ENCODE data around the gene TTLL5.
"Not testable (repeated sequence)": the region's sequence is repeated elsewhere in the genome, so short reads cannot be mapped to it uniquely, and the experiment has no call there.

TTLL5 gene

DNA sequence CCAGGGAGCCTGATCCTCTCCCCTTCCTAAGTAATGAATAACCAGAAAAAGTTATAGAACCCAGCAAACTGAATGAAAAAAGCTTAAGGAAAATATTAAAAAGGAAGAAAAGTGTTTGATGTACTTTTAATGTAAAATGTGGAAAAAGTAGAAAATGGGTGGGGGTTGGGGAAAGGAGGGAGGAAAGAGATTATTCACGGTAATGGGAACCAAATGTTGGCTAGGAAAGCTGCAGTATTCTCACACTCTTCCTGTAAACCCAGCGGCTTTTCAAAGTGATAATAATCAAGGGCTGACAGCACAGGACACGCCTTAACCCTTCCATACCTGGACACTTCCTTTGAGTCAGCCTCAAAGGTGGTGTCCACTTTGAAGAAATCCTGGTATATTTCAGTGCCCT is 181.5 kb downstream of the TTLL5 start:
- H3K4ac ChIP-seq (ENCODE audit: low read depth, low read length): no peak overlapping the region
- no peak overlapping the region for H2AK5ac ChIP-seq (ENCODE audit: low read length)
- H2BK5ac ChIP-seq (ENCODE audit: low read length): no peak overlapping the region
- H3K4me2 ChIP-seq (ENCODE audit: low read length): no peak overlapping the region
- H3K56ac ChIP-seq (ENCODE audit: low read length): no peak overlapping the region
- H3K27ac ChIP-seq (ENCODE audit: low read depth, low read length): no peak overlapping the region
- H4K5ac ChIP-seq (ENCODE audit: low read length): no peak overlapping the region
- DNase-seq: no peak
- H3K79me2 ChIP-seq (ENCODE audit: control insufficient read depth, insufficient read depth, low read length): no peaks in the 10 kb centered on the region
- H3K9ac ChIP-seq (ENCODE audit: low read length): no peak overlapping the region
- H3K23ac ChIP-seq (ENCODE audit: low read length): no peak overlapping the region
- H3K4me3 ChIP-seq (ENCODE audit: low read length): no peak overlapping the region
- no peaks in the 10 kb centered on the region for H3K27me3 ChIP-seq (ENCODE audit: insufficient read depth, low read length, poor library complexity)
- H2BK120ac ChIP-seq (ENCODE audit: low read depth, low read length): no peak overlapping the region
- no peak overlapping the region for H3K18ac ChIP-seq (ENCODE audit: low read length)
- no peaks in the 10 kb centered on the region for H3K36me3 ChIP-seq (ENCODE audit: control insufficient read depth, insufficient read depth, low read length)
- no peak overlapping the region for H2BK15ac ChIP-seq (replicated peaks; ENCODE audit: low read depth)
- peaks cover 2% of the 10 kb centered on the region for H3K4me1 ChIP-seq (ENCODE audit: control insufficient read depth, low read depth, low read length)
- H3K79me1 ChIP-seq (ENCODE audit: low read length): no peaks in the 10 kb centered on the region
- WGBS (ENCODE audit: extremely low coverage, insufficient coverage, low lambda C conversion rate): 100% methylated on average over 1 of the region's 3 CpGs
- no peak overlapping the region for H4K8ac ChIP-seq (ENCODE audit: low read depth, low read length)

- H3K79me1 ChIP-seq (ENCODE audit: low read length): no peaks in the 10 kb centered on the region
- H3K36me3 ChIP-seq (ENCODE audit: control insufficient read depth, insufficient read depth, low read length): no peaks in the 10 kb centered on the region
- no peak overlapping the region for H2AK5ac ChIP-seq (ENCODE audit: low read length)
- H3K9ac ChIP-seq (ENCODE audit: low read length): no peak overlapping the region
- H2BK15ac ChIP-seq (replicated peaks; ENCODE audit: low read depth): no peak overlapping the region
- no peak overlapping the region for H2BK5ac ChIP-seq (ENCODE audit: low read length)
- no peak overlapping the region for H3K23ac ChIP-seq (ENCODE audit: low read length)
- H3K4me2 ChIP-seq (ENCODE audit: low read length): no peak overlapping the region
- no peak overlapping the region for H3K18ac ChIP-seq (ENCODE audit: low read length)
- no peak overlapping the region for H2BK120ac ChIP-seq (ENCODE audit: low read depth, low read length)
- H4K5ac ChIP-seq (ENCODE audit: low read length): no peak overlapping the region
- no peak overlapping the region for H3K4me3 ChIP-seq (ENCODE audit: low read length)
- H3K27ac ChIP-seq (ENCODE audit: low read depth, low read length): no peak overlapping the region
- no peak overlapping the region for H3K56ac ChIP-seq (ENCODE audit: low read length)
- DNase-seq: no peak
- peaks cover 2% of the 10 kb centered on the region for H3K4me1 ChIP-seq (ENCODE audit: control insufficient read depth, low read depth, low read length)
- no peak overlapping the region for H3K4ac ChIP-seq (ENCODE audit: low read depth, low read length)
- no peak overlapping the region for H4K8ac ChIP-seq (ENCODE audit: low read depth, low read length)
- no peaks in the 10 kb centered on the region for H3K79me2 ChIP-seq (ENCODE audit: control insufficient read depth, insufficient read depth, low read length)
- H3K27me3 ChIP-seq (ENCODE audit: insufficient read depth, low read length, poor library complexity): no peaks in the 10 kb centered on the region
These were observed 183.4 kb downstream of the TTLL5 start for GRCh38 chr14:75844486-75844885.

DNA sequence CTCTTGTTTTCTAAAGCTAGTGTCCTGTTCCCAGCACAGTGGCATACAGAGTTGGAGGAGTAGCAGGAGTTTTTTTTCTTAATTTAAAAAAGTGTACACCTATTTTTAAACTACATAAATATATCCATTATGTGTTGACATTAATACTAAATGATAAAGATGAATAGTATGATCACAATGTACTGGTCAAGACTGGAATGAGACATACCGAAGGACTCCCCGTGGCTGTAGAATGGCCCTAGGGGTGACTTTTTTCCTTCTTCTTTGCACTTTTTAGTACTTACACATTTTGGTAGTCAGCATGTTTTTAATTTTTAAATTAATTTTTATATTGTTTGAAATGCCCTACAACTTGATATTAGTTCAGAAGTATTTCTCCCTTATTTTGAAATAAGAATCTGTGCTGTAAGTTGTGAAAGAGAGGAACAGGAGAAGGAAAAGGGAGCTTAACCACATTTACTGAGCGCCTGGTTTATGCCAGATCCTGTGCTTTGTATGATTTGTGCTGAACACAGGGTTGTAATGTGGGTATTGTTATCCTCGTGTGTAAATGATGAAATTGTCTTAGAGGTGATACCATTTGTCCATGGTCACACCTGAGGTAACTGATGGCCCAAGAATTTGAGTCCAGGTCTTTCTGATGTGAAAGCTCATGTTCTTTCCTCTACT is 184.2 kb downstream of the TTLL5 start:
- H2BK5ac ChIP-seq (ENCODE audit: low read length): no peak overlapping the region
- no peak overlapping the region for H4K8ac ChIP-seq (ENCODE audit: low read depth, low read length)
- H3K4me2 ChIP-seq (ENCODE audit: low read length): no peak overlapping the region
- no peak overlapping the region for H3K23ac ChIP-seq (ENCODE audit: low read length)
- H3K9ac ChIP-seq (ENCODE audit: low read length): no peak overlapping the region
- no peaks in the 10 kb centered on the region for H3K79me2 ChIP-seq (ENCODE audit: control insufficient read depth, insufficient read depth, low read length)
- no peaks in the 10 kb centered on the region for H3K36me3 ChIP-seq (ENCODE audit: control insufficient read depth, insufficient read depth, low read length)
- WGBS (ENCODE audit: extremely low coverage, insufficient coverage, low lambda C conversion rate): no CpG with 5 or more reads among the region's 4 CpGs
- DNase-seq: no peak
- H3K27ac ChIP-seq (ENCODE audit: low read depth, low read length): no peak overlapping the region
- H3K27me3 ChIP-seq (ENCODE audit: insufficient read depth, low read length, poor library complexity): no peaks in the 10 kb centered on the region
- H3K56ac ChIP-seq (ENCODE audit: low read length): no peak overlapping the region
- H2BK15ac ChIP-seq (replicated peaks; ENCODE audit: low read depth): no peak overlapping the region
- no peak overlapping the region for H3K4ac ChIP-seq (ENCODE audit: low read depth, low read length)
- no peak overlapping the region for H2AK5ac ChIP-seq (ENCODE audit: low read length)
- no peak overlapping the region for H4K5ac ChIP-seq (ENCODE audit: low read length)
- no peaks in the 10 kb centered on the region for H3K79me1 ChIP-seq (ENCODE audit: low read length)
- H2BK120ac ChIP-seq (ENCODE audit: low read depth, low read length): no peak overlapping the region
- H3K4me1 ChIP-seq (ENCODE audit: control insufficient read depth, low read depth, low read length): peaks cover 2% of the 10 kb centered on the region
- H3K18ac ChIP-seq (ENCODE audit: low read length): no peak overlapping the region
- no peak overlapping the region for H3K4me3 ChIP-seq (ENCODE audit: low read length)

- not testable (repeated sequence) for H3K4me2 ChIP-seq (ENCODE audit: low read length); H3K18ac ChIP-seq (ENCODE audit: low read length); H3K36me3 ChIP-seq (ENCODE audit: control insufficient read depth, insufficient read depth, low read length); H3K4me1 ChIP-seq (ENCODE audit: control insufficient read depth, low read depth, low read length); H3K56ac ChIP-seq (ENCODE audit: low read length); H4K8ac ChIP-seq (ENCODE audit: low read depth, low read length); H2BK5ac ChIP-seq (ENCODE audit: low read length); H2BK120ac ChIP-seq (ENCODE audit: low read depth, low read length); H3K79me1 ChIP-seq (ENCODE audit: low read length); DNase-seq; H3K23ac ChIP-seq (ENCODE audit: low read length); H3K4me3 ChIP-seq (ENCODE audit: low read length); H2BK15ac ChIP-seq (replicated peaks; ENCODE audit: low read depth); H3K79me2 ChIP-seq (ENCODE audit: control insufficient read depth, insufficient read depth, low read length); H3K27ac ChIP-seq (ENCODE audit: low read depth, low read length); H3K27me3 ChIP-seq (ENCODE audit: insufficient read depth, low read length, poor library complexity); H3K4ac ChIP-seq (ENCODE audit: low read depth, low read length); H3K9ac ChIP-seq (ENCODE audit: low read length); H4K5ac ChIP-seq (ENCODE audit: low read length); H2AK5ac ChIP-seq (ENCODE audit: low read length)
- no CpG with 5 or more reads among the region's 5 CpGs for WGBS (ENCODE audit: extremely low coverage, insufficient coverage, low lambda C conversion rate)
These were observed 185.6 kb downstream of the TTLL5 start for GRCh38 chr14:75846694-75847093.

DNA sequence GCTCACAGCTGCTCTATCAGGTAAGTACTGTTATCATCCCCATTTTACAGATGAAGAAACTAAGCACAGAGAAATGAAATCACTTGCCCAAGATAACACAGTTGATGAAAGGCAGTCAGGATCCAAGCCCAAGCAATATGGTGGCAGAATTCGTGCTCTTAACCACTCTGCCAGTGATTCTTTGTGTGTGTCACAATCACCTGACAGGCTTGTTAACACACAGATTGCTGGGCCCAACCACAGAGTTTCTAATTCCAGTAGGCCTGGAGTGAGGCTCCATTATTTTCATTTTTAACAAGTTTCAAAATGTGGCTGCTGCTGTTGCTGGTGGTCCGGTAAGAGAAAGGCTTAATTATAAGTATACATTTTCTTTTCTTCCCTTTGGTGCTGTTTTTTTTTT is 186.5 kb downstream of the TTLL5 start:
- H2BK5ac ChIP-seq (ENCODE audit: low read length): no peak overlapping the region
- no peaks in the 10 kb centered on the region for H3K79me2 ChIP-seq (ENCODE audit: control insufficient read depth, insufficient read depth, low read length)
- H3K4ac ChIP-seq (ENCODE audit: low read depth, low read length): no peak overlapping the region
- WGBS (ENCODE audit: extremely low coverage, insufficient coverage, low lambda C conversion rate): no CpG with 5 or more reads among the region's 2 CpGs
- no peak overlapping the region for H4K8ac ChIP-seq (ENCODE audit: low read depth, low read length)
- no peak for DNase-seq
- H3K9ac ChIP-seq (ENCODE audit: low read length): no peak overlapping the region
- no peak overlapping the region for H3K23ac ChIP-seq (ENCODE audit: low read length)
- H3K27ac ChIP-seq (ENCODE audit: low read depth, low read length): no peak overlapping the region
- H2BK120ac ChIP-seq (ENCODE audit: low read depth, low read length): no peak overlapping the region
- H3K4me3 ChIP-seq (ENCODE audit: low read length): no peak overlapping the region
- H3K36me3 ChIP-seq (ENCODE audit: control insufficient read depth, insufficient read depth, low read length): no peaks in the 10 kb centered on the region
- no peak overlapping the region for H2AK5ac ChIP-seq (ENCODE audit: low read length)
- H3K4me2 ChIP-seq (ENCODE audit: low read length): no peak overlapping the region
- H4K5ac ChIP-seq (ENCODE audit: low read length): no peak overlapping the region
- no peak overlapping the region for H3K56ac ChIP-seq (ENCODE audit: low read length)
- peaks cover 2% of the 10 kb centered on the region for H3K4me1 ChIP-seq (ENCODE audit: control insufficient read depth, low read depth, low read length)
- H3K18ac ChIP-seq (ENCODE audit: low read length): no peak overlapping the region
- H3K79me1 ChIP-seq (ENCODE audit: low read length): no peaks in the 10 kb centered on the region
- H2BK15ac ChIP-seq (replicated peaks; ENCODE audit: low read depth): no peak overlapping the region
- H3K27me3 ChIP-seq (ENCODE audit: insufficient read depth, low read length, poor library complexity): no peaks in the 10 kb centered on the region

- Histone ChIP-seq H3K9ac (ENCODE audit: low read length) (no peak overlapping the region), H3K4me3 (ENCODE audit: low read length) (no peak overlapping the region), H3K56ac (ENCODE audit: low read length) (no peak overlapping the region), H3K4me2 (ENCODE audit: low read length) (no peak overlapping the region), H3K36me3 (ENCODE audit: control insufficient read depth, insufficient read depth, low read length) (no peaks in the 10 kb centered on the region), H3K4me1 (ENCODE audit: control insufficient read depth, low read depth, low read length) (peaks cover 2% of the 10 kb centered on the region), H4K8ac (ENCODE audit: low read depth, low read length) (no peak overlapping the region), H2BK5ac (ENCODE audit: low read length) (no peak overlapping the region), H4K5ac (ENCODE audit: low read length) (no peak overlapping the region), H3K27ac (ENCODE audit: low read depth, low read length) (no peak overlapping the region), H3K79me2 (ENCODE audit: control insufficient read depth, insufficient read depth, low read length) (no peaks in the 10 kb centered on the region), H3K4ac (ENCODE audit: low read depth, low read length) (no peak overlapping the region), H3K23ac (ENCODE audit: low read length) (no peak overlapping the region), H3K18ac (ENCODE audit: low read length) (no peak overlapping the region), H2AK5ac (ENCODE audit: low read length) (no peak overlapping the region), H2BK15ac (replicated peaks; ENCODE audit: low read depth) (no peak overlapping the region), H3K79me1 (ENCODE audit: low read length) (no peaks in the 10 kb centered on the region), H2BK120ac (ENCODE audit: low read depth, low read length) (no peak overlapping the region), H3K27me3 (ENCODE audit: insufficient read depth, low read length, poor library complexity) (no peaks in the 10 kb centered on the region)
- DNase-seq: no peak
- no CpG with 5 or more reads among the region's 2 CpGs for WGBS (ENCODE audit: extremely low coverage, insufficient coverage, low lambda C conversion rate)
These were observed 187.3 kb downstream of the TTLL5 start for GRCh38 chr14:75848167-75848913.

Data from mesendoderm (in vitro differentiated cells).